Islet of Langerhans (tissue), 1 donor: ENCODE data around the gene ACTN3.
"Not testable (repeated sequence)": the region's sequence is repeated elsewhere in the genome, so short reads cannot be mapped to it uniquely, and the experiment has no call there.

Experiments
- FAIRE-seq: peaks from one replicate; lab custom pipeline; 2011; peaks lifted over from hg19 to GRCh38; lab: Jason Lieb, UNC

Gene ACTN3

DNA sequence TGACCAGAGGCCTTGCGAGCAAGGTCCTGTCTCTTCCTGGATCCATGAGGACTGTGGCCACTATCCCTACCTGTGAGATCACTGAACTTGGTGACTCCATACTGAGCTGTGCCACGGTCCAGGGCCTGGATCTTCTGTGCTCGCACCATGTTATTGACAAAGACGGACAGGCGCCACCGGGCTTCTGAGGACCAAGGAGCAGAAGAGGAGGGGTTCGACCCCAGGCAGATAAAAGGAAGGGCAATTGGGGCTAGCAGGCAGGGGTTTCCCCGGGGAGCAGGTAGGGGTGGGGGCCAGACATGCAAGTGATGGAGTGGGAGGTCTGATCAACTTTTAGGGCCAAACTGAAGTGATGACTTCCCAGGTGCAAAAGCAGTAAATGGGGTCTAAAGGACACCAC, 19.5 kb downstream of the ACTN3 start:
- no peak for FAIRE-seq

DNA sequence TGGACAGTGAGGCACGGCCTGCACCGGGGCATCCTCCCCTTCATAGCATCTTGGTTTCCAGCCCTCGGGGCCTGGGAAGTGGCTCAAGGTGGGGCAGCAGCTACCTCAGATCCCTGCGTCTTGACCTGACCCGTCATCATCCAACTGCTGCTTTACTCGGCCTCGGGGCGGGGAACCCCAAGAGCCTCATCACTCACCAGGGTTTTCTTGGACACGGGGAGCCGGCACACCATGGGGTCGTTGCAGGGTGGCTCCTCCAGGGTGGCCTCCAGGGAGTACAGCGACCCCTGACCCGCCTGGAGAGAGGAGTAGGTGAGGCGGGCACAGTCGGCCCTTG, 21.1 kb downstream of the ACTN3 start:
- no peak for FAIRE-seq

DNA sequence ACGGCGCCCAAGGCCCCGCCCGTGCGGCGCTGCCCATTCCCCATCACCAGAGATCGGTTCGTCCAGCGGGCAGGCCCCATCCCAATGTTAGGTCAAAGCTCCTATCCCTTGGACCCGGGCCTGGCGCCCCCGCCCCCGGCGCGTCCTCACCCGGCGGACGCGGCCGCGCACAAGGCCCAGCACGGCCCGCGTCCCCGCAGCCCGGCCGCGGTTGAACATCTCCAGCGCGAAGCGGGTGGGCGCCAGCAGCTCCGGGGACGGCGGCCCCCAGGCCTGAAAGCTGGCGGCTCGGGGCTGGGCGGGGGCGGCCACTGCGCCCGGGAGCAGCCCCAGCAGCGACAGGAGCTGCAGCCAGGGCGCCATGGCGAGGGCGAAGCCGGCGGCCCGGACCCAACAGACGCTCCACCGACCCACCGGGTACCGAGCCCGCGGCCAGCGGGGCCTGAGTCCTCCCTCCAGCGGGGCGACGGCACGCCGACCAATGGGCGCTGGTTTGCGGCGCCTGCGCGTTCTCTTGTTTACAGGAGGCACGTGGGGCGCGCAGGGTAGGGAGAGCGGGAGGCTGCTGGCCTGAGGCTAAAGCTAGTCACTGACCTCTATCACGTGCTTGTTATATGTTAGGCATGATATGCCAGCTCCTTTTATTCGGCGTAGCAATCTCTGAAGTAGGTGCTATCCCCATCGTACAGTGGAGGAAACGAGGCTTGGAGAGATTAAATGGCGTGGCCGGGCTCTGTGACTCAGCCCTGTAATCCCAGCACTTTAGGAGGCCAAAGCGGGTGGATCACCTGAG, 21.6 kb downstream of the ACTN3 start, which contains the start of gene CTSF:
Gene CTSF (minus strand): TSS at position 483 of the 793 bp plus-strand sequence. CDS start 120 bp downstream, at position 363.
- FAIRE-seq = no peak

DNA sequence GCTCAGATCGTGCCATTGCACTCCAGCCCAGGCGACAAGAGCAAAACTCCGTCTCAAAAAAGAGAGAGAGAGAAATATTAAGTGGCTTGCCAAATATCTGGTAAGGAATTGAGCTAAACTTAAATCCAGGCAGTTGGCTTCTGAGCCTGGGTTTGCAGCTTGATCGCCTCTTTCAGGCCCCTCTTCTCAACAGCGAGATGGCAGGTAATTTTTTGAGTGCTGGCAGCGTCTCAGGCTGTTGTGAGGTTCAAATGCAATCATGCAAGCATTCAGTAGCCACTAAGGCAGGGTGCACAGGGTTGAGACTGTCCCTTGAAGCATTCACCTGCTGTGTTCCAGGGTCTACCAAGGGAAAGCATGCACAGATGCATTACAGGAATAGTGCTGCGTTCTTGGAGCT, 22.4 kb downstream of the ACTN3 start:
- no peak for FAIRE-seq

DNA sequence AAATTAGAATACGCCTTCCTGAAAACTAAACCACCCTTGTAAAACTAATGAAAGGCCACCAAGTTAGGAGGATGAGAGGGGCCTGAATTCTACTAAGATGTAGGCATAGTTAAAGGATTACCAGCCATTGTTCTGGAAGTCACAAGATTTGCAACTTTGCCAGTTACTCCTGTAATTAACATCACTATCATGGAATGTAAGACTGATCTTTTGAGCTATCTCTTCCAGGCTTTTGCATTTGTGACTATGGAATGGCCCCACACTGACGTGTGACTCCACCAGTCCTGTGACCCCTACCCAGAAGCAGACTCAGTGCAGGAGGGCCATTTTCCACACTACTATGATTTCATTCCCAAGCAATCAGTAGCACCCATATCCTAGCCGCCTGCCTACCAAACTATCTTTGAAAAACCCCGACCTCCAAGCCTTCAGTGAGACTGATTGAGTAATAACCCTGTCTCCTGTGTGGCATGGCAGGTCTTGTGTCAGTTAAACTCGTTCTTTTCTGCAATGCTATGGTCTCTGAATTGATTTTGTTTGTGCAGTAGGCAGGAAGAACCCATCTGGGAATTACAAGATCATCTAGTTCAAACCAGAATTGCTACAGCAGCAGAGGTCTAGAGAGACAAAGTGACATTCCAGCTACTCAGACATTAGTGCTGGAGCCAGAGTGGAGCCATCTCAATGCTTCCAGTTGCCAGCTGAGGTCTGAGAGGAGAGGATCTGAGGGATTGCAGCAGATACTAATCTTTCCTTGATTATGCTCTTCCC, 23.6 kb downstream of the ACTN3 start:
- FAIRE-seq = no peak

DNA sequence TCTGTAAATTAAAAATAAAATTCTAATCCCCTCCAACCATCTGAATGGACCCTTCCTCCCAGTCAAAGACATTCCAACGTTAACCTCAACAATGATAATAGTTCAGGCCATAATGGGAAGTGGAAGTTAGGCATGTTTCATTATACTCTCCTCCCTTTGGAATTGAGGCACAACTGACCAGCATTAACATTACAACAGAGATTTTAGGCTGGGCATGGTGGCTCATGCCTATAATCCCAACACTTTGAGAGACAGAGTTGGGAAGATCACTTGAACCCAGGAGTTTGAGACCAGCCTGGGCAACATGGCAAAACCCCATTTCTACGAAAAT, 24.1 kb downstream of the ACTN3 start:
- FAIRE-seq = no peak

DNA sequence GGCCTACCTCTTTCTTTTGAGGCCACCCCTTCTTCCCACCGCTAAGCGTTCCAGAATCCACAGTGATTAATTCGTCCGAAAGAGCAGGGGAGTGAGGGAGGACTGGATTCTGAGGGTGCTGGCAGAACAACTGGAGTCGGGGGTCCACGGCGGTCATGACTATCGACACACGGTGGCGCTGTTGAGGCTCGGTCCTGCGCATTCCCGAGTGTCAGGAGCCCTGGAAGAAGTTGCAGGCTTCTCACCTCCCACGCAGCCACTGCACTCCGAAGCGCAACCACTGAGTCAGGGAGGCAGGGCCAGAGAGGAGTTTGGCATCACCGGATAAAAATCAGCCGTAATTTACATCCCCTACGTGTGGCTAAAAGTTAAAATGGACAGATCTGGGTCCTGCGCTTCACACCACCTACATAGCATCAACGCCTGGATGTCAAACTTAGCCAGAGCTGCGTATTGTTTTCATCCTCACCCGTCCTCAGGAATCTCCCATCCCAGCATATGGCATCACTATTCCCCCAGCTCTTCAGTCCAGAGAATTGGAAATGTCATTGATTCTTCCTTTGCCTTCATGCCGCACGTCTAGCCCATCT, 32.4 kb downstream of the ACTN3 start:
- FAIRE-seq = no peak

DNA sequence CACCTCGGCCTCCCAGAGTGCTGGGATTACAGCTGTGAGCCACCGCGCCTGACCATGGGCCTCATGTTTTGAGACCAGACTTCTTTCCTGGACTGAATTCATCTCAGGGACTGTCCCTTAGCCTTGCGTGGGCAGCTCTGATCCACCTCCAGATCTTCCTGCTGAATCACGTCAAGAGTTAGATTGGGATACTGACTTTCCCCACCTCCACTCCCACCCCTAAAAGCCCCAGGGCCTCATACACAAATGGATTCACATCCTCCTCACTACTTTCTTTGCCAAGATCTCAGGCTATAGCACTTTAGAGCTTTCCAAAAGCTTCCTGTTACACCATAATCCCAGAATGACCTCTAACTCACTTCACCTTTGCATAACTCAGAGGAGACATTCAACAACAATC, 34.1 kb downstream of the ACTN3 start:
- FAIRE-seq = no peak

DNA sequence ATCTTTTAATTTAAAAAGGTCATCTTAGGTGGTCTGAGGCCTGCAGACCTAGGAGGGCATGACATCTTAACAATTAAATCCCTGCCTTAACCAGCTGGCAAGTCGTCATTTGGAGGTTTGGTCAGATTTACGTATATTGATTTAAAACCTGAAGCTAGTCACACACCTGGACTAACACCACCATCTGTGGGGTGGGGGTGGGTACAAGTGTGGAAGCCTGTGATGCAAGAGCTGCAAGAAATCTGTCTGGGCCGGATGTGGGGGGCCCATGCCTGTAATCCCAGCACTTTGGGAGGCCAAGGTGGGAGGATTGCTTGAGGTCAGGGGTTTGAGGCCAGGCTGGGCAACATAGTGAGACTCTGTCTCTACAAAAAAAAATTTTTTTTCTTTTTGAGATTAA, 34.6 kb downstream of the ACTN3 start:
- no peak for FAIRE-seq

DNA sequence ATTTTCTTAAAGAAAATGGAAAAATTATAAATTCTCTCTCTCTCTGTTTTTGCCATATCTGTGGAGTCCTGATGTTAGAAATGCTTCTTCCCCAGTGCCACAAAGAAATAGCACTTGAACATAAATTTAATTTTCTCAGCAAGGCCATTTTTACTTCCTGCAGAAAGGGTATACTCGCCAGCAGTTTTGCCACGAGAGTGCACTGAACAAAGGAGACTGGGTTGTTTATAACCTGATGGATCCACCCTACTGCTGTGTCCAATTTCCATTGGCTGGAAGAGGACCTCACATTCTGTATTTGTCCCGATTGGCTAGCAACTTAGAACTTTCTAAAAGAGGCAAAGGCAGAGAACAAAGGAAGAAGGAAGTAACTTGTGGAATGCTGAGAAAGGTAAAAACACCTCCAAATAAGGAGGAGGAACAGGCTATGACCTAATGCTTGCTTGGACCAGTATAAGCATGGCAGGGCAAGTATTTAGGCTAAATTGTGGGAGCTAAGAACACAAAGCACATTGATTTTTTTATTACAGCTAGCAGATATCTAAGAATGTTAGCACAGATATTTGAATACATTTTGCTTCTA, 36.0 kb downstream of the ACTN3 start:
- not testable (repeated sequence) for FAIRE-seq

DNA sequence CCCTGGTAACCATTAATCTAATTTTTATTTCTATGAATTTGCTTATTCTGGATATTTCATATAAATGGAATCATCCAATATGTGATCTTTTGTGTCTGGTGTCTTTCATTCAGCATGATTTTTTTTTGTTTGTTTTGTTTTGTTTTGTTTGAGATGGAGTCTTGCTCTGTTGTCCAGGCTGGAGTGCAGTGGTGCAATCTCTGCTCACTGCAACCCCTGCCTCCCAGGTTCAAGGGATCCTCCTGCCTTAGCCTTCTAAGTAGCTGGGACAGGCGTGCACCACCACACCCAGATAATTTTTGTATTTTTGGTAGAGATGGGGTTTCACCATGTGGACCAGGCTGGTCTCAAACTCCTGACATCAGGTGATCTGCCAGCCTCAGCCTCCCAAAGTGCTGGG, 38.7 kb downstream of the ACTN3 start:
- not testable (repeated sequence) for FAIRE-seq

DNA sequence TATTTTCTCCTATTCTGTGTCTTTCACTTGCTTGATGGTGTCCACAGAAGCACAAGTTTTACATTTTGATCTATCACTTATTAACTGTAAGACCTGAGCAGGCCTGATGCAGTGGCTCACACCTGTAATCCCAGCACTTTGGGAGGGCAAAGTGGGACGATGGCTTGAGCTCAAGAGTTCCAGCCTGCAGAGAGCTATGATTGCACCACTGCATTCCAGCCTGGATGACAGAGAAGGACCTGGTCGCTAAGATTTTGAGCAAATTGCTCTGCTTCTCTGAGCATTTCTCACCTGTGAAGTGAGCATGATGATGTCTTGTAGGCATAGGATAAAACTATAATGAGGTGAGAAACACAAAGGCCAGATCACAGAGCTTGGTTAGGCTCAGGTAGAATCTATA, 39.4 kb downstream of the ACTN3 start:
- FAIRE-seq = no peak

DNA sequence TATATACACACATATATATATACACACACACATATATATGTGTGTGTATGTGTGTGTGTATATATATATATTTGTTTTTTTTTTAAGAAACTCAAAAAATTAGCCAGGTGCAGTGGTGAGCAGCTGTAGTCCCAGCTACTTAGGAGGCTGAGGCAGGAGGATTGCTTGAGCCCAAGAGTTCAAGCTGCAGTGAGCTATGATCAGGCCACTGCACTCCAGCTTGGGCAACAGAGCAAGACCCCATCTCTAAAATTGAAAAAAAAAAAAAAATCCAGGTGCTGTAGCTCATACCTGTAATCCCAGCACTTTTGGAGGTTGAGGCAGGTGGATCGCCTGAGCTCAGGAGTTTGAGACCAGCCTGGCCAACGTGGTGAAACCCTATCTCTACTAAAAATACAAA, 42.6 kb downstream of the ACTN3 start:
- not testable (repeated sequence) for FAIRE-seq

DNA sequence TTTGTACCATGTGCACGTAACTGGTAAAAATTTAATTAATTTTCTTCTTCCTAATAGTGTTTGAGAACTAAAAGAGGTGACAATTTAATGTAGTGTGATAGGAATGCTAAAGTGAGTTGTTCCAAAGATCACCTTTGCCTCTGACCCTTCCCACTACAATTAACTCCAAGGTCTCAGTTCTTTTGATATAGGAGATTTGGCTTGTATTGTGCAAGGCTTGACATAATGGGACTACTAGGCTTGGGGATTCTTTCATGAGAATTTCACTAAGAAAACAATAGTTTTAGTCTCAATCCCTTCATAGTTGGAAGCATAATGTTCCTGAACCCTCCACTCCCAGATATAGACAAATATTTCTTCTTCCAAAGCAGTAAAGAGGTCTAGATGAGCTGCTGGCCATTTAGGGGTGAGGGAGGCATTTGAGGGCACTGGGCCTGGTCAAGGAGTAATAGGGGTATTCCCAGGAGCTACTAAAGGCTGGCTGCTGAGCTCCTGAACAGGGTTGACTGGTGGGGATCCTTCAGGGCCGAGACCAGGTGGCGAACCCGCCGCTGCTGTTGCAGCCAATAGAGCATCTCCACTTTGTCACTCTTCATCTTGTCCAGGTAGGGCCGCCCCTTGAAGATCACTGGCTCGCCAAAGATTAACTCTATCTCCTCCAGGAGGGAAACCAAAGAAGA, 43.4 kb downstream of the ACTN3 start:
- no peak for FAIRE-seq

DNA sequence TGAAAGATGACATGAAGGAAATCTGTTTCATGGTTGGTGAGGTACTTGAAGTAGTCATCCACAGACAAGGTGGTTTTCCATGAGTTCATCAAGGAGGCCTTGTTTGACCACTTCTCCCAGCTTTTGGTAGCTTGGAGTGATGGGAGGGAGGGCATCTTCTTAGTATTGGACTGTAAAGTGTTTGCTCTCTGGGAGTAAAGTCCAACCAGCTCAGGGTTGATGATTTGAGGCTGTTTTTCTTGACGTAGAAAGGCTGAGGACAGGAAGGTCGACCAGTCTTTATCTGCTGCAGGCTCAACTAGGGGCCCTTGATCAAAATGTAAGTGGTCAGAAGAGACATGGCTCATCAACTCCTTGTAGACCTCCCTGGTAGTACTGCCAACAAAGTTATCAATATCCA, 44.5 kb downstream of the ACTN3 start:
- FAIRE-seq = no peak

DNA sequence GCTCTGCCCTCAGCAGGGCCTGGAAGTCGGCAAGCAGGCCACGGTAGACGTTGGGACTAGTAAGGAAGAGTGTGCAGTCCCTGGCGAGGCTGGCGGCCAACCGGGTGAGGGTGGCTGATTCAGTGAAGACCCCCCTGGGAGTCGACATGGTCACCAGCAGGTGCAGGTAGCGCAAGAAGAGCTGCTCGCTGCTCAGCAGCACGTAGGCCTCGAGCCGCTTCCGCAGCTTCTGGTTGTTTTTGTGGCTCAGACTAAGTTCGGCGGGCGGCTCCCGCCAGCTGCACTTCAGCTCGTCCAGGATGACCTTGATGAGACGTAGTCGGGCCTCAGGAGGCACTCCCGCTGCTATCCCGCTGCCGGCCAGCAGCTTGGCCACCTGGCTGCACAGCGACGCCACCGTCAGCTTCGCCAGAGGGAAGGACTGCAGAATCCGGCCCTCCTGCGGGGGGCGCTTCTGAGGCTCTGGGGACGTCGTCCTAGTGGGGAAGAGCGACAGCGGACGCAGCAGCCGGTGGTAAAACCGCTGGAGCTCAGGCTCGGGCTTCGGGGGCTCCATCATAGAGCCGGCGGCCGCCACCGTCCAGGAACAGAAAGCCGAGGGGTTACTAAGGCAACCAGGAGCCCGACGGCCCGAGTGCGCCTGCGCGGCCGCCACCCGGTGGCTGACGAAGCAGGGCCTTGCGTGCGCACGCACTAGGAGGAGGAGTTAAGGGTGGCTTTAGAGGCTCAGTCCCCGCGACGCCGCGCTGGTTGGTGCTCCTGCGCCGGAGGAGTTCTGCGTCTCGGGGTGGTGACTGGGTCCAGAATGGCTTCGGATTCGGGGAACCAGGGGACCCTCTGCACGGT, 46.0 kb downstream of the ACTN3 start, which contains the start of the genes CCDC87 and CCS:
Gene CCDC87 (minus strand): TSS at position 607 of the 846 bp plus-strand sequence. CDS start 48 bp downstream, at position 559.
Gene CCS (plus strand): TSS at position 729 of the 846 bp plus-strand sequence. CDS start 77 bp downstream, at position 806.
- FAIRE-seq = no peak

DNA sequence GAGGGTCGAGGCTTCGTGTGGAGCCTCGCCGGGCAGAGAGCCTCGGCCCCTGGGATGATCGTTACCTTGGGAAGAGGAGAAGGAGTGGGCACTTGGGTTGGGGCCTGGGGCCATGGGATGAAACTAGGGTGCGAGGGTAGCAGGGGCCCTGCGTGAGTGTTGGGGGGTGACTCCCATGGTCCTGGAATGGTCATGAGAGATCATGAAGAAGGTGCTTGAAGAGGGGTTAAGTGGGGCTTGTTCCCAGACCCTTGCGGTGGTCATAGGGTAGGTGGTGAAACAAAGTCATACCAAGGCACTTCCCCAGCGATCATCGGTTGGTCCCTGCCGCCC, 46.6 kb downstream of the ACTN3 start:
- no peak for FAIRE-seq

DNA sequence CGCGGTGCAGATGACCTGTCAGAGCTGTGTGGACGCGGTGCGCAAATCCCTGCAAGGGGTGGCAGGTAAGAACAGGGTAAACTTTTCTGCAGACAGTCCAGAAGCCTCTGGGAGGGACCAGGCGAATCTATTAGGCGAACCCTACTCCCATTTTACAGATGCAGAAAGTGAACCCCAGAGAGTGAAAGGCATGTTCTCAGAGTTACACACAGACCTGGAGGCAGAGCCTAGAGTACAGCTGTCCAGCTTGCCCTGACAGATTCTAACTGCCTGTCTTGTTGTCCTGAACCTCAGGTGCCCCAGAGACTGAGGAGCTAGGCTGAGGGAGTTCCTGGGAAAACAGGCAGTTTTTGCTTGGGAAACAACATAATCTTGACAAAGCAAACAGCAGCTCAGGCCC, 46.9 kb downstream of the ACTN3 start:
- FAIRE-seq = no peak

DNA sequence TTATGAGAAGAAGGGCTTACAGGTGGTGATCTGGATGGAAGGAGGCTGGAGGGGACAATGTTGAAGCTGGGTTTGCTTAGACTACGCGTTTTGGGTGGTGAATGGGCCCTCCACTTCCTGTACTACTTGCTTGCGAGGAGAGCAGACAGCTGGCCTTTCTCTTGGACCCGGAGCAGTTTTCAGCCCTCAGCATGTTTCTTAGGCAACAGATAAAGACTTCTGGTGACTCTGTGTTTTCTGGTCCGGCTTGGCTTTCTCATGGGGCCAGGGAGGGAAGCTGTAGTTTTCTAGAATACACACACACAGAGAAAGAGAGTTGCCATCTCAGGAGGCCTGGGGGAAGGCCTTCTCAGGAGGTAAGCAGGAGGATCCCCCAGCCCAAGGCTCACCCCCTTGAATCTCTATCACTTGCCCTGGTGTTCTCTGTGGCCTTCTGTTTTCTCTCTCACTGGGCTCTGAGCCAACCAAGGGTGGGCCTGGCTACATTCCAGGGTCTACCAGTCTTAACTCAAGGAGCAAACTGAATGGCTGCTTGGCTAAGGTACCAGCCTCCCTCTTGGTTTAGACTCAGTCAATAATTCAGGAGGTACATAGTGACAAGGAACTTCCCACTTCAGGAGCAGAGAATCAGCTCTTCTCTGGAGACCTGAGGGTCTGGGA, 48.7 kb downstream of the ACTN3 start:
- FAIRE-seq = no peak

DNA sequence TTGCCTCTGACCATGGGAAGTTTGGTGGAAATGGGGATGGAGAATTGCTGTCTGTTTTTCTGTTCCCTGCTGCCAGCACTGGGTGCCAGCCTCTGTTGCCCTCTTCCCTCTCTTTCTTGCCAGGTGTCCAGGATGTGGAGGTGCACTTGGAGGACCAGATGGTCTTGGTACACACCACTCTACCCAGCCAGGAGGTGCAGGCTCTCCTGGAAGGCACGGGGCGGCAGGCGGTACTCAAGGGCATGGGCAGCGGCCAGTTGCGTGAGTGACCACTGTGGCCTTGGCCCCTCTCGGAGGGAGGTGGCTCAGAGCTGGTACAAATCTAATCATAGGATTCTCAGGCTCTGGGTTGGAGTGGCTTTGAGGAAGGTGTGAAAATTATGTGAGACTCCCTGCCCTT, 52.3 kb downstream of the ACTN3 start:
- FAIRE-seq = no peak

DNA sequence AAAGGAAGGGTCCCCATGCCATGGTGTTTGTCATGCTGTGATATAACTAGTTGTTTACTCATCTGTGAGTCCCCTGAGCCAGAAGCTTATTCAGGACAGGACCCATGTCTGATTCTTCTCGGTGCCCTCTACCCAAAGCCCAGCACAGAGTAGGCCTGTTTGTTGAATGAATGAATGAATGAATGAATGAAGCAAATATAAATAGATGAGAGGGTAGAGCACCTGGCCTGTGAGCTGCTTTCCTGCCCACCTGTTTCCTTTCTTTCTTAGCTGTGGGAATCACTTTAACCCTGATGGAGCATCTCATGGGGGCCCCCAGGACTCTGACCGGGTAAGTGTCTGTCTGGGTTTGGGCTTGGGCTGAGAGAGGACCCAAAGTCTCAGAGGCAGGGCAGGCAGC, 53.5 kb downstream of the ACTN3 start:
- FAIRE-seq = no peak
